Neutrophil (primary cell): ENCODE measurements around the gene PGM1.

Experiments used
- H3K27ac ChIP-seq: fragments of 200-600 bp; sonication (generic); 2 replicates; pipeline ENCODE4 v1.5.1; 2016; ENCODE audit warnings: mild to moderate bottlenecking, moderate library complexity
- H3K27me3 ChIP-seq: fragments of 200-600 bp; sonication (generic); 2 replicates; pipeline ENCODE4 v1.6.0; 2016; ENCODE audit warnings: mild to moderate bottlenecking
- H3K36me3 ChIP-seq: fragments of 200-600 bp; sonication (generic); 2 replicates; pipeline ENCODE4 v1.5.1; 2017
- H3K4me1 ChIP-seq, 2 experiments: fragments of 200-600 bp in 1 of 2; sonication (generic) in 1 of 2; 1 replicate in 1 of 2; 2 replicates in 1 of 2; pipeline versions ENCODE4 v1.5.1 to v1.6.1; 2013 to 2016; ENCODE audit warnings: low read depth in 1 of 2, low read length in 1 of 2, mild to moderate bottlenecking in 1 of 2, moderate library complexity in 1 of 2; ENCODE audit not compliant: control insufficient read depth in 1 of 2, insufficient read depth in 1 of 2
- H3K4me3 ChIP-seq, 2 experiments: fragments of 200-600 bp in 1 of 2; sonication (generic) in 1 of 2; 1 replicate in 1 of 2; 2 replicates in 1 of 2; pipeline ENCODE4 v1.5.1; 2013 to 2016; ENCODE audit warnings: low read depth in 1 of 2, low read length in 1 of 2, mild to moderate bottlenecking in 1 of 2, moderate library complexity in 1 of 2
- H3K9me3 ChIP-seq: fragments of 200-600 bp; sonication (generic); 2 replicates; pipeline ENCODE4 v1.5.1; 2016
- CTCF ChIP-seq: fragments of 200-600 bp; sonication (generic); IDR thresholded peaks from 2 replicates; pipeline ENCODE4 v1.5.1; 2016; ENCODE audit warnings: antibody characterized with exemption

Gene PGM1

DNA sequence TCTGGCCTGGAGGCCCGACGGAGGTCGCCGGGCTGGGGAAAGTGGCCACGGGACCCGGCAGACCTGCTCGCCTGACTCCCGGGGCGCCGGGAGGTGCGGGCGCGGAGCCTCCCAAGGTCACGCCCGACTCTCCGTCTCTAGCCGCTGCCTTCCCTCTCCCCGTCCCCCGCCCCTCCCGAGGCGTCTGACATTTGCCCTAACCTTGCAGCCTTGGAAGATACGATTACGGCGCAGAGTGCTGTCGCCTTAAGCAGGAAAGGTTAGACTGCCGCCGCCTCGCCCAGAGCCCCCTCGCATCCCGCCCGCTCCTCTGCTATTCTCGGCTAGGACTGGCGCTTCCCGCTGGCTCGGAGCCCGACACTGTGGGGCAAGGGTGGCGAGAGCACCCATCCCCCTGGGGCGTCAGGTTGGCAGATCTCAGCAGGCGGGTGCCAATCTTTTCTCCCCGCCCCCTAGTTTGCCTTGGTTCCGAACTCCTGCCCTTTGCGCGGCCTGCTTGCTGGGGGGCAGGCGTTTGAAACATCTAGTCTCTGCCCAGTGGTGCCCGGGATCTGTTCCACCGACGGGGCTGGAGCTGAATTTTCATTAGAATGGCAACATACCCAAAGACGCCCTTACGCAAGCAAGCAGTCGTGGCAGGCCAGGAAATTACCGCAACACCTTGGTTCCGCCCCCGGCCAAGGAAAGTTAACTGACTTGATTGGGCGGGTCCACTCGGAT lies 835 bp downstream of the PGM1 start:
- peak overlapping the region; percentile 97 for H3K27ac ChIP-seq
- TF ChIP-seq CTCF = no peak

DNA sequence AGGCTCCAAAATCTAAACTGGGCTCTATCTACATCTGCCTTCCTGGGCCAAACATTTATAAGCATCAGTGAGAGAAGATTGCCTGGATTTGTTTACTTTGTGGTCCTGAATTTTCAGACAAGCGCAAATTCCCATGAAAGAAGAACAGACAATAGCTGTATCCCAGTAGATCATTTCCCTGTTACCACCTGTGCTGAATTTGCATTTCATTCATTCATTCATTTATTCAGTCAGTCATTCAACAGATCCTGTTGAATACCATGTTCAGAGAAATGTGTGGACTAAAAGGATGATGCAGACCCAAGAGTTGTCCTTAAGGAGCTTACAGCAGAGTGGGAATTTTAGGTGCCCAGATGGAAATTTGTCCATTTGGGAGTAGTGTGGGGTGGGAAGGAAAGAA lies 2.2 kb downstream of the PGM1 start:
- Histone ChIP-seq H3K9me3 (no peaks in the 10 kb centered on the region), H3K27ac (peak overlapping the region; percentile 46), H3K36me3 (peaks cover 3% of the 10 kb centered on the region), H3K27me3 (no peaks in the 10 kb centered on the region), H3K4me1 (peaks cover 40 to 42% of the 10 kb centered on the region in 2 experiments), H3K4me3 (no peak overlapping the region)
- no peak for TF ChIP-seq CTCF

More for the DNA sequence above, 835 bp downstream of the PGM1 start:
- Histone ChIP-seq H3K9me3 (no peaks in the 10 kb centered on the region), H3K27me3 (no peaks in the 10 kb centered on the region), H3K4me1 (peaks cover 40 to 42% of the 10 kb centered on the region in 2 experiments), H3K36me3 (peaks cover 3% of the 10 kb centered on the region), H3K4me3 (peak overlapping the region; percentile 72 to 81)

DNA sequence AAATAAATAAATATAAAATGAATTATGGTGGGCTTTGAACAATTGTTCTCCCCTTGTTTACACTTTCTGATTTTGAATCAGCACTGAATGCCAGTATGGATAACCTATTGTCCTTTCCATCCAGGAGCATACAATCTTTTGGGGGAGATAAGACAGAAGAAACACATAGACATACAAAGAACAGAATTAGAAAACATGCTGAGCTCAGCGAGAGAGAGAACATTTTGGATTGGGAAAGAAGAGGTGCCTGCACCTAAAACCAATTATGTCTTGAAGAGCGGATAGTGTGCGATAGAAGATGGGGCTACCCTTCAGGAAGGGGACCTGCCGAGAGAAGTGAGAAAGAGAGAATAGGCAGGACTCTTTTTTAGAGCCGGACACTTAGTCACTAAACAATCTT lies 6.6 kb downstream of the PGM1 start:
- Histone ChIP-seq H3K27me3 (no peaks in the 10 kb centered on the region), H3K4me1 (peaks cover 26 to 40% of the 10 kb centered on the region in 2 experiments), H3K27ac (no peak overlapping the region), H3K36me3 (peaks cover 3% of the 10 kb centered on the region), H3K4me3 (no peak overlapping the region), H3K9me3 (no peaks in the 10 kb centered on the region)
- TF ChIP-seq CTCF = no peak

GRCh38 chr1:63600248-63600647 lies 7.0 kb downstream of the PGM1 start:
- Histone ChIP-seq H3K9me3 (no peaks in the 10 kb centered on the region), H3K27ac (no peak overlapping the region), H3K4me1 (peaks cover 26 to 40% of the 10 kb centered on the region in 2 experiments), H3K27me3 (no peaks in the 10 kb centered on the region), H3K36me3 (peaks cover 3% of the 10 kb centered on the region), H3K4me3 (no peak overlapping the region)
- no peak for TF ChIP-seq CTCF

GRCh38 chr1:63601061-63601460 lies 7.8 kb downstream of the PGM1 start:
- Histone ChIP-seq H3K9me3 (no peaks in the 10 kb centered on the region), H3K4me1 (peaks cover 23 to 40% of the 10 kb centered on the region in 2 experiments), H3K4me3 (no peak overlapping the region), H3K27ac (no peak overlapping the region), H3K27me3 (no peaks in the 10 kb centered on the region), H3K36me3 (peaks cover 3% of the 10 kb centered on the region)
- TF ChIP-seq CTCF = no peak
